Head of caudate nucleus (tissue), 42 donors: ENCODE results near the gene NAV2.
"Not testable (repeated sequence)": the region's sequence is repeated elsewhere in the genome, so short reads cannot be mapped to it uniquely, and the experiment has no call there.

Experiments used
- DNase-seq, 42 donors: peaks; one replicate each; pipeline versions ENCODE4 v3.0.0 to v3.0.0-alpha.2; 2020 to 2021; ENCODE audit warnings: mixed read lengths in 7 of 42
- intact Hi-C: fragments of 100-400 bp; cut with DNase I; formaldehyde crosslinking; loops from one replicate; pipeline ENCODE4 v1.15.0; 2022

The NAV2 gene

GRCh38 chr11:20056950-20057943 is 344.6 kb downstream of the NAV2 start:
- no peak for DNase-seq
- intact Hi-C loops: no loop called here

GRCh38 chr11:20058749-20059458 is 346.3 kb downstream of the NAV2 start:
- intact Hi-C loops: no loop called here
- no peak for DNase-seq

GRCh38 chr11:20059587-20060021 is 347.0 kb downstream of the NAV2 start:
- peak in 1 of 42 donors; percentile 14 for DNase-seq
- intact Hi-C loops: no loop called here

GRCh38 chr11:20060181-20060580 is 347.5 kb downstream of the NAV2 start:
- intact Hi-C loops: no loop called here
- no peak for DNase-seq

- peak in 1 of 42 donors; percentile 31 for DNase-seq
- intact Hi-C loops: no loop called here
These were observed 348.1 kb downstream of the NAV2 start for GRCh38 chr11:20060647-20061205.

- intact Hi-C loops: no loop called here
- DNase-seq: peak in 1 of 42 donors; percentile 14
These were observed 349.1 kb downstream of the NAV2 start for GRCh38 chr11:20061776-20062175.

- intact Hi-C loops: no loop called here
- no peak for DNase-seq
These were observed 352.3 kb downstream of the NAV2 start for GRCh38 chr11:20064961-20065405.

- intact Hi-C loops: no loop called here
- no peak for DNase-seq
These were observed 352.8 kb downstream of the NAV2 start for GRCh38 chr11:20065406-20065805.

GRCh38 chr11:20066013-20066782 is 353.6 kb downstream of the NAV2 start:
- peak in 8 of 42 donors; percentile 29 to 71 (median 41) for DNase-seq

GRCh38 chr11:20066783-20067156 is 354.1 kb downstream of the NAV2 start:
- intact Hi-C loops: no loop called here
- DNase-seq: peak in 1 of 42 donors; percentile 24

More at GRCh38 chr11:20066013-20066782, 353.6 kb downstream of the NAV2 start:
- intact Hi-C loops: no loop called here

- peak in 1 of 42 donors; percentile 25 for DNase-seq
- intact Hi-C loops: no loop called here
These were observed 355.0 kb downstream of the NAV2 start for GRCh38 chr11:20067665-20068064.

GRCh38 chr11:20068691-20069090 is 356.1 kb downstream of the NAV2 start:
- peak in 2 of 42 donors; percentile 40 to 53 for DNase-seq
- intact Hi-C loops: no loop called here

- intact Hi-C loops: no loop called here
- no peak for DNase-seq
These were observed 357.8 kb downstream of the NAV2 start for GRCh38 chr11:20070459-20070858.

GRCh38 chr11:20075627-20076026 is 363.0 kb downstream of the NAV2 start:
- intact Hi-C loops: no loop called here
- peak in 3 of 42 donors; percentile 15 to 25 (median 24) for DNase-seq

GRCh38 chr11:20078846-20079245 is 366.2 kb downstream of the NAV2 start:
- intact Hi-C loops: no loop called here
- no peak for DNase-seq

GRCh38 chr11:20080032-20080685 is 367.5 kb downstream of the NAV2 start:
- intact Hi-C loops: no loop called here

GRCh38 chr11:20081336-20081735 is 368.7 kb downstream of the NAV2 start:
- intact Hi-C loops: no loop called here
- DNase-seq: no peak

More at GRCh38 chr11:20080032-20080685, 367.5 kb downstream of the NAV2 start:
- no peak for DNase-seq

GRCh38 chr11:20083877-20084276 is 371.2 kb downstream of the NAV2 start:
- intact Hi-C loops, DNase-seq: not testable (repeated sequence)
